Dermis blood vessel endothelial cell (primary cell): ENCODE measurements around the gene CCDC60. TPM values are rescaled to one million over a fixed set of nuclear protein-coding genes. Genes with fewer than 3 reads are reported as not detected.

ENCODE experiments used
- DNase-seq: peaks from one replicate; pipeline ENCODE4 v3.0.0; 2010
- total RNA-seq: library from RNA; depleted of rRNA; stranded (reverse); fragments of >200 nt; gene quantifications from 2 replicates; pipeline ENCODE4 v1.2.3, GENCODE V29; 2014

CCDC60 gene
- total RNA-seq, 1 donor from 2014 or later, result not detected

- peak; percentile 86 for DNase-seq
These were observed 210.5 kb downstream of the CCDC60 start for GRCh38 chr12:119544765-119545625.

DNA sequence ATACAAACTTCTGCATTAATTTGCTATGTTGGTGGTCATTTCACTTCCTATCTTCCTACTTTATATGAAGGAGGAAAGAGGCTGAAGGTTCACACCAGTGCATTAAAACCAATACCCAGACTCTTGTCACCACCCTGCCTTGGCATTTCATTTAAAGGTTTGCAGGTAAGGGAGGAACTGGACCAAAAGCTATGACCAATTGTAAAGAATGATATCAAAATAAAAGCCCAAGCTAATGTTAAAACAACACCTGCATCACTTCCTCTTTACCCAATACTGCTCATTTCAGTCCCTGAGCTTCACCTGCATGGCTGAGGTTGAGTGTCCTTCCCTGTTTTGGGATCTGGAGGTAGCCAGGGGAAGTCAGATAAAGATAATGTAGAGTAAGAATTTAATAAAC, 211.8 kb downstream of the CCDC60 start:
- DNase-seq, result no peak

DNA sequence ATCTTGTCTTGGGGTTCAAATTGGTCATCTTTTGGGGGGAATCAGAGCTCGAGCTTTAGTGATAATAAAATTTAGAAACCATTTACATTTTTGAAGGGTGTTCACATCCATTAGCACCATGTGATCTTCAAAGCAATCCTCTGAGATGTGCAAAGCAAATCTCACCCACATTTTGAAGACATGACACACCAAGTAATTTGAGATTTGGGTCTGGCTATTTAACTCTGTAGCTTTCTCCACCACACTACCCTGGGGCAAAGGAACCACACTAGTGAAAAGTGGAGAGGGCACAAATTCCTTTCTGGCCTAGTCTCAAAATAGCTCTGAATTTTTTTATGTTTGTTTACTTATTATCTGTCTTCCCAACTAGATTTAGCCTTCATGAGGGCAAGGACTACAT, 212.5 kb downstream of the CCDC60 start:
- no peak for DNase-seq

- no peak for DNase-seq
These were observed 222.3 kb downstream of the CCDC60 start for GRCh38 chr12:119556854-119557253.

DNA sequence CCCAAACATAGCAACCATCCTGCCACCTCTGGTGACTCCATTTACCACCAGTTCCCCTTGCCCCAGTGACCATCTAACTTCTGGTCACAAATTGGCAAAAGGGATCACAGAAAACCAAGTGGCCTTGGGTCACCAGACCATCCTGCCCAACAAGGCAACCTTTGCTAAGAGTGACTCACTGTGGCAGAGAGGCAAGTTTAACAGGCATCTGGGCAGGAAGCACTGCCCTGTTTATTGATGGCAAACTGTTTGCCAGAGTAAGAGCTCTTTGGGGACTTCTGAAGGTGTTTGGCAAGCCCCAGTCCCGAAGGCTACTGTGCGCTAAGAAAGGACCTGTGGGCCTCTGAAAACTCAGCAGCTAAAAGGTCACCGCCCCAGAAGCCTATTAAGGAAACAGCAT, 230.9 kb downstream of the CCDC60 start:
- DNase-seq, result no peak

DNA sequence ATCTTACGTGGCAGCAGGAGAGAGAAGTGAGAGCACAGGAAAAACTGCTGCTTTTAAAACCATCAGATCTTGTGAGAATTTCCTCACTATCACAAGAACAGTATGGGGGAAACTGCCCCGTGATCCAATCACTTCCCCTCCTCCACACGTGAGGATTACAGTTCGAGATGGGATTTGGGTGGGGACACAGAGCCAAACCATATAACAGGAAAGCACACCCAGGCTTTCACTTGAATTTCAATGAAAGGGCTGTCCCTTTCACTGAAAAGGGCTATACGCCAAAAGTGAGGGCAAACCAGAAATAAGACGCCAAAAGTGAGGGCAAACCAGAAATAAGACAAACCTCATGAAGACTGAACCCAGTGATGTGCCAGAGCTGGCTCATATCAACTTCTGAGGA, 236.2 kb downstream of the CCDC60 start:
- no peak for DNase-seq

DNA sequence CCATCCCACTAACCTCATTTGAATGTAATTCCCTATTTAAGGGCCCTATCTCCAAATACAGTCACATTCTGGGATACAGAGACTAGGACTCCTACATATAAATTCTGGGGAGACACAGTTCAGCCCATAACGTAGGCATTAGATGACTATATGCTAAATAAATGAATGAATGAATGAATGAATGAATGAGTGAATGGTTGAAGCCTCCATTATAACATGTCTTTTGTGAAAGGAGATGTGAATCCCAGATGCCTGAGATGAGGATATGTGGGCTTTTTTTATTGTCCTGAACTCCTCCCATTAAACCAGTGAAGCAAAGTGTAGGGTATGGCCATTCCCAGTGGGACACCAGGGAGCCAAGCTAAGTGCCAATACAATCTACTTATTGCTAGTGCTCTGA, 238.6 kb downstream of the CCDC60 start:
- no peak for DNase-seq

GRCh38 chr12:119574255-119574654, 239.7 kb downstream of the CCDC60 start:
- DNase-seq, result no peak

- no peak for DNase-seq
These were observed 241.7 kb downstream of the CCDC60 start for GRCh38 chr12:119576118-119576810.

DNA sequence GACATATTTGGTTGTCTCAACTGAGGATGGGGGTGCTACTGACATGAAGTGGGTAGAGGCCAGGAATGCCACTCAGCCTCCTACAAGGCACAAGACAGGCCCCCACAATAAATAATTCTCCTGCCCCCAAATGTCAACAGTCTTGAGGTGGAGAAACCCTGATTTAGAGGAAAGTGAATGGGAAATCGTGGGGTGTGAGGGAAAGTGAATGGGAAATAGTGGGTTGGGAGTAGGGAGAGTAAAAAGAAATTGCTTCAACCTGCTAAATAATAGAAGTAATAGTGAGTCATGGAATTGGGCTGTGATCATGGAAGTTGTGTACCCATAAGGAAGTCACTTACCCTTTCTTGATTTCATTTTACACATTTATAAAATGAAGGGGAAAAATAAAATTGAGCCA, 242.4 kb downstream of the CCDC60 start:
- DNase-seq, result no peak

GRCh38 chr12:119578112-119578511, 243.6 kb downstream of the CCDC60 start:
- no peak for DNase-seq

DNA sequence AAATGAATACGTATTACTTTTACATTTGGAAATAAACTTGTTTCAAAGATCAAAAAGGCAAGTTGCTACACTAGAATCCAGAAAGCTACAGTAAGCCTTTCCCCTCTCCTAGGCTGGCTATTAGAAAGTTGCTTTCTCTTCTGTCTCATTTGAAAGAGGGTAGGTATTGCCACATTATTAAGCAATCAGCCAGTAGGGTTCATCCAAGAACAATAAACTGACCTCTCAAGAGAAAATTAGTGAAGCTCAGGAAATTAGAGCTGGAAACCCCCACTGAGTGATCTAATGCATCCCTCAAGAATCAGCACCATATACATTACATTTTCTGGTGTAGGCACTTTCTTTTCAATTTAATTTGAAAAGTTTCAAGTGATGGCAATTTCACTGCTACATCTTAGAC, 254.6 kb downstream of the CCDC60 start:
- DNase-seq, result peak; percentile 29

- DNase-seq, result no peak
These were observed 255.1 kb downstream of the CCDC60 start for GRCh38 chr12:119589634-119590033.

Other genes with a start within 250 kb of the CCDC60 start
- gene HSPB8, start 155.8 kb upstream of the CCDC60 start, total RNA-seq, result 3.4 and 5.1 TPM in 2 replicates